ENCODE data around the gene B3GNT4.

- TF ChIP-seq FOXP2 (optimal IDR thresholded peaks at IDR 0.05; ENCODE audit: control extremely low read depth, extremely low read length, insufficient read depth) (no peak), POLR2AphosphoS5 (IDR thresholded peaks at IDR 0.05; ENCODE audit: borderline replicate concordance, low read depth, low read length) (no peak), EZH2 (IDR thresholded peaks at IDR 0.05) (no peak)
Measured at GRCh38 chr12:122185079-122185478, 18.4 kb upstream of the B3GNT4 start.
